IMR-90 (cell line): ENCODE results near the gene MBOAT1. TPM values are rescaled to one million over a fixed set of nuclear protein-coding genes. Genes with fewer than 3 reads are reported as not detected.

Source experiments
- ATAC-seq: fragments of 200-7000 bp; cut with Tn5 transposase; 2 replicates; pipeline ENCODE4 v1.9.1; 2020; ENCODE audit warnings: low read depth, mild to moderate bottlenecking, moderate library complexity
- BruUV-seq: library from RNA; stranded (reverse); fragments of 400-500 nt; replicated peaks from 2 replicates; lab custom pipeline; 2021; lab: Mats Ljungman, UMichigan
- CTCF ChIA-PET: fragments of 300-600 bp; formaldehyde crosslinking; extraction: SDS; loops from one replicate; lab custom pipeline; 2021; ENCODE audit warnings: antibody characterized with exemption; lab: Yijun Ruan, JAX
- POLR2A ChIA-PET: fragments of 300-600 bp; sonication (Branson Sonifier 250); formaldehyde crosslinking; loops from one replicate; lab custom pipeline; 2022; ENCODE audit warnings: antibody characterized with exemption; ENCODE audit not compliant: unreplicated experiment; lab: Charles Lee
- DNase-seq: peaks from one replicate; pipeline ENCODE4 v3.0.0; 2013
- H2AFZ ChIP-seq: replicated peaks from 2 replicates; pipeline ENCODE3; 2013; ENCODE audit warnings: low read length, mild to moderate bottlenecking; ENCODE audit not compliant: poor library complexity
- H2AK5ac ChIP-seq: 2 replicates; pipeline ENCODE4 v1.6.1; 2013; ENCODE audit warnings: low read depth, low read length, inconsistent platforms
- H2AK9ac ChIP-seq: replicated peaks from 2 replicates; pipeline ENCODE3; 2013; ENCODE audit warnings: mild to moderate bottlenecking, low read depth, low read length, moderate library complexity; ENCODE audit not compliant: poor library complexity
- H2BK120ac ChIP-seq: 2 replicates; pipeline ENCODE4 v1.6.1; 2013; ENCODE audit warnings: low read depth, low read length, inconsistent platforms
- H2BK15ac ChIP-seq: 3 replicates; pipeline ENCODE4 v1.6.1; 2013; ENCODE audit warnings: low read depth, low read length, inconsistent platforms
- H2BK20ac ChIP-seq: 2 replicates; pipeline ENCODE4 v1.6.1; 2013; ENCODE audit warnings: low read depth, mild to moderate bottlenecking, inconsistent platforms, low read length, moderate library complexity
- H2BK5ac ChIP-seq: 2 replicates; pipeline ENCODE4 v1.6.1; 2013; ENCODE audit warnings: mild to moderate bottlenecking, low read depth, low read length, inconsistent platforms; ENCODE audit not compliant: poor library complexity, severe bottlenecking
- H3K14ac ChIP-seq: replicated peaks from 2 replicates; pipeline ENCODE4 v1.6.1; 2013; ENCODE audit warnings: low read depth, low read length, inconsistent platforms
- H3K18ac ChIP-seq: 2 replicates; pipeline ENCODE4 v1.6.1; 2013; ENCODE audit warnings: low read depth, low read length, control low read depth
- H3K23ac ChIP-seq: 2 replicates; pipeline ENCODE4 v1.6.1; 2013; ENCODE audit warnings: low read depth, low read length, inconsistent platforms
- H3K27ac ChIP-seq: 2 replicates; pipeline ENCODE4 v1.5.1; 2013; ENCODE audit warnings: mild to moderate bottlenecking, control low read depth, low read length; ENCODE audit not compliant: insufficient read depth
- H3K27me3 ChIP-seq: 2 replicates; pipeline ENCODE4 v1.6.1; 2013; ENCODE audit warnings: low read length; ENCODE audit not compliant: control insufficient read depth, insufficient read depth
- H3K36me3 ChIP-seq: 2 replicates; pipeline ENCODE4 v1.6.1; 2013; ENCODE audit warnings: low read length, mixed read lengths; ENCODE audit not compliant: control insufficient read depth, insufficient read depth
- H3K4ac ChIP-seq: 2 replicates; pipeline ENCODE4 v1.6.1; 2013; ENCODE audit warnings: low read depth, low read length, inconsistent platforms
- H3K4me1 ChIP-seq: 2 replicates; pipeline ENCODE4 v1.6.1; 2013; ENCODE audit warnings: low read length, mixed read lengths; ENCODE audit not compliant: control insufficient read depth, insufficient read depth
- H3K4me2 ChIP-seq: 2 replicates; pipeline ENCODE4 v1.6.1; 2013; ENCODE audit warnings: low read depth, mild to moderate bottlenecking, control low read depth, low read length, moderate library complexity
- H3K4me3 ChIP-seq: 2 replicates; pipeline ENCODE4 v1.5.1; 2013; ENCODE audit warnings: low read depth, mild to moderate bottlenecking, control low read depth, low read length, moderate library complexity; ENCODE audit not compliant: insufficient read depth
- H3K56ac ChIP-seq: 2 replicates; pipeline ENCODE4 v1.6.1; 2013; ENCODE audit warnings: low read length, inconsistent platforms; ENCODE audit not compliant: insufficient read depth; ENCODE audit errors: extremely low read depth
- H3K79me1 ChIP-seq, 2 experiments: 2 replicates each; pipeline ENCODE4 v1.6.1; 2013; ENCODE audit warnings: low read length in 2 of 2, inconsistent platforms in 1 of 2, low read depth in 1 of 2
- H3K9ac ChIP-seq: 2 replicates; pipeline ENCODE4 v1.6.1; 2013; ENCODE audit warnings: low read depth, low read length, control low read depth
- H3K9me1 ChIP-seq: 2 replicates; pipeline ENCODE4 v1.6.1; 2013; ENCODE audit warnings: low read length, inconsistent platforms; ENCODE audit not compliant: insufficient read depth
- H3K9me3 ChIP-seq: 2 replicates; pipeline ENCODE4 v1.6.1; 2013; ENCODE audit warnings: low read length; ENCODE audit not compliant: control insufficient read depth, insufficient read depth
- H4K20me1 ChIP-seq: 2 replicates; pipeline ENCODE4 v1.6.1; 2013; ENCODE audit warnings: low read length, inconsistent platforms; ENCODE audit not compliant: insufficient read depth
- H4K5ac ChIP-seq: 2 replicates; pipeline ENCODE4 v1.6.1; 2013; ENCODE audit warnings: mild to moderate bottlenecking, low read depth, low read length, control low read depth
- H4K8ac ChIP-seq, 2 experiments: 2 replicates each; pipeline ENCODE4 v1.6.1; 2013; ENCODE audit warnings: low read depth in 2 of 2, low read length in 2 of 2, control low read depth in 1 of 2, inconsistent platforms in 1 of 2
- H4K91ac ChIP-seq: 2 replicates; pipeline ENCODE4 v1.6.1; 2013; ENCODE audit warnings: low read depth, low read length, inconsistent platforms; ENCODE audit not compliant: insufficient read depth
- CEBPB ChIP-seq: IDR thresholded peaks from 2 replicates; pipeline ENCODE4 v1.6.1; 2012; ENCODE audit warnings: low read depth, low read length, improper control_type of control experiment
- CTCF ChIP-seq: conservative IDR thresholded peaks from 2 replicates; pipeline ENCODE4 v1.5.1; 2012; ENCODE audit warnings: mild to moderate bottlenecking, low read depth, low read length, improper control_type of control experiment
- WGBS, 2 experiments: methylation state at CpG; one replicate each; pipeline versions ENCODE4 v1.1.5 to v1.1.7; 2013; ENCODE audit warnings: missing lambda C conversion rate in 2 of 2; ENCODE audit not compliant: insufficient read length in 1 of 2; ENCODE audit errors: extremely low coverage in 2 of 2; 5-methylcytosine and 5-hydroxymethylcytosine counted together
- dilution Hi-C: fragments of 300-500 bp; cut with HindIII; formaldehyde crosslinking; loops from one replicate; pipeline ENCODE4 v1.14.3; 2018; ENCODE audit warnings: low sequenced_read_pairs; ENCODE audit not compliant: unreplicated experiment
- in situ Hi-C: fragments of 300-500 bp; cut with MboI; formaldehyde crosslinking; loops from 3 replicates; pipeline ENCODE4 v1.14.3; 2019; ENCODE audit warnings: low sequenced_read_pairs, inconsistent platforms, mixed read lengths
- intact Hi-C: fragments of 100-400 bp; cut with micrococcal nuclease; formaldehyde crosslinking; loops from 2 replicates; pipeline ENCODE4 v1.10.0; 2022
- polyA plus RNA-seq, 3 experiments: library from polyadenylated mRNA; depleted of rRNA; stranded (reverse); fragments of >200 nt; gene quantifications; 2 replicates each; pipeline ENCODE4 v1.2.3, GENCODE V29; 2012; ENCODE audit warnings: low replicate concordance in 1 of 3
- total RNA-seq: library from RNA; depleted of rRNA; stranded (reverse); fragments of >200 nt; gene quantifications from 2 replicates; pipeline ENCODE4 v1.2.3, GENCODE V29; 2012

The MBOAT1 gene
- total and polyA plus RNA-seq, 2 of the 4 experiments (the other 2 are of a cell fraction), result 1.6 to 4.7 TPM

- Histone ChIP-seq H2BK120ac (no peak overlapping the region), H3K23ac (no peak overlapping the region), H2AK9ac (no peak overlapping the region), H3K4ac (no peak overlapping the region), H3K9me1 (no peaks in the 10 kb centered on the region), H3K27me3 (no peaks in the 10 kb centered on the region), H3K79me1 (no peaks in the 10 kb centered on the region), H3K18ac (no peak overlapping the region), H2BK5ac (no peak overlapping the region), H3K56ac (no peak overlapping the region), H3K14ac (no peak overlapping the region), H3K36me3 (no peaks in the 10 kb centered on the region), H3K4me2 (no peak overlapping the region), H2BK15ac (no peak overlapping the region), H4K91ac (no peak overlapping the region), H3K4me3 (no peak overlapping the region), H3K4me1 (no peaks in the 10 kb centered on the region), H4K8ac (no peak overlapping the region), H2AK5ac (no peak overlapping the region), H3K9ac (no peak overlapping the region), H2AFZ (no peak overlapping the region), H4K5ac (no peak overlapping the region), H4K20me1 (no peaks in the 10 kb centered on the region), H3K9me3 (no peaks in the 10 kb centered on the region), H3K27ac (no peak overlapping the region), H2BK20ac (no peak overlapping the region)
- POLR2A ChIA-PET, result no interaction called here
- CTCF ChIA-PET, result no interaction called here
- TF ChIP-seq CTCF (no peak), CEBPB (peak; percentile 74)
- WGBS, 2 experiments, result no CpG with 5 or more reads among the region's 2 CpGs
- DNase-seq (no peak), ATAC-seq (no peak)
- in situ Hi-C loops (no loop called here), dilution Hi-C loops (no loop called here), intact Hi-C loops (no loop called here)
- BruUV-seq, result no TSS peak
Observed at GRCh38 chr6:20261685-20262084, 49.4 kb upstream of the MBOAT1 start.
